Spleen (tissue), 11 donors: ENCODE measurements around the gene UHRF1. TPM values are rescaled to one million over a fixed set of nuclear protein-coding genes. Genes with fewer than 3 reads are reported as not detected.

ENCODE experiments used
- DNase-seq: peaks from one replicate; pipeline ENCODE4 v3.0.0-alpha.2; 2020
- H3K27ac ChIP-seq, 8 donors: fragments of 200-600 bp; sonication (generic) in 7 of 8; 1 replicate in 4 of 8; 2 replicates in 4 of 8; pipeline versions ENCODE4 v1.5.0 to v1.8.0; 2016 to 2021; ENCODE audit warnings: inconsistent platforms in 4 of 8, mild to moderate bottlenecking in 4 of 8, moderate library complexity in 1 of 8
- H3K27me3 ChIP-seq, 7 donors: fragments of 200-600 bp; sonication (generic) in 6 of 7; replicated peaks in 1 of 7; 1 replicate in 4 of 7; 2 replicates in 3 of 7; pipeline versions ENCODE4 v1.5.0 to v1.8.0; 2016 to 2021; ENCODE audit warnings: inconsistent platforms in 3 of 7, mild to moderate bottlenecking in 1 of 7
- H3K36me3 ChIP-seq, 6 donors: fragments of 200-600 bp; sonication (generic) in 5 of 6; 1 replicate in 4 of 6; 2 replicates in 2 of 6; pipeline versions ENCODE4 v1.5.0 to v1.8.0; 2016 to 2021; ENCODE audit warnings: inconsistent platforms in 2 of 6
- H3K4me1 ChIP-seq, 6 donors: fragments of 200-600 bp; sonication (generic) in 5 of 6; 1 replicate in 3 of 6; 2 replicates in 3 of 6; pipeline versions ENCODE4 v1.5.0 to v1.8.0; 2016 to 2021; ENCODE audit warnings: inconsistent platforms in 3 of 6
- H3K4me3 ChIP-seq, 8 donors: fragments of 200-600 bp; sonication (generic) in 7 of 8; 1 replicate in 4 of 8; 2 replicates in 4 of 8; pipeline versions ENCODE4 v1.5.0 to v1.8.0; 2016 to 2021; ENCODE audit warnings: inconsistent platforms in 4 of 8, mild to moderate bottlenecking in 4 of 8, moderate library complexity in 2 of 8
- H3K9me3 ChIP-seq, 8 donors: fragments of 200-600 bp; sonication (generic) in 7 of 8; 1 replicate in 4 of 8; 2 replicates in 4 of 8; pipeline versions ENCODE4 v1.5.0 to v1.8.0; 2016 to 2021; ENCODE audit warnings: inconsistent platforms in 4 of 8
- POLR2A ChIP-seq, 3 donors: fragments of 450-650 bp; IDR thresholded peaks; one replicate each; pipeline ENCODE4 v1.5.1; 2017; ENCODE audit warnings: antibody characterized with exemption in 3 of 3, mild to moderate bottlenecking in 1 of 3
- POLR2AphosphoS5 ChIP-seq, 3 donors: sonication (generic); formaldehyde crosslinking; IDR thresholded peaks; one replicate each; pipeline ENCODE4 v1.5.1; 2017; ENCODE audit warnings: antibody characterized with exemption in 3 of 3
- WGBS, 5 donors: extraction: QIAGEN DNeasy Blood & Tissue Kit in 3 of 5; methylation state at CpG; one replicate each; pipeline versions ENCODE4 v1.1.5 to v1.1.7; 2013 to 2018; 5-methylcytosine and 5-hydroxymethylcytosine counted together
- intact Hi-C: fragments of 100-400 bp; cut with DNase I; formaldehyde crosslinking; loops from one replicate; pipeline ENCODE4 v1.15.0; 2023; ENCODE audit warnings: low total_unique reads
- polyA plus RNA-seq, 3 donors: library from polyadenylated mRNA; stranded (reverse); fragments of 200-250 nt; gene quantifications; one replicate each; pipeline ENCODE4 v1.2.1, GENCODE V29; 2013
- total RNA-seq, 7 donors: library from RNA; depleted of rRNA in 3 of 7; stranded (reverse); fragments of >200 nt in 3 of 7; fragmentation: NEBNext Ultra II Directional in 4 of 7; extraction: Animal tissue kit (Norgen Biotek cat#: 25700) in 4 of 7; gene quantifications; one replicate each; pipeline versions ENCODE4 v1.1.0 to v1.2.1, GENCODE V29; 2016 to 2021
- TF ChIP-seq, protein P1 (sequence below), 11 experiments: fragments of 200-600 bp in 7 of 11; fragments of 450-650 bp in 4 of 11; sonication (generic) in 4 of 11; IDR thresholded peaks in 8 of 11; conservative IDR thresholded peaks in 3 of 11; 1 replicate in 7 of 11; 2 replicates in 4 of 11; pipeline versions ENCODE4 v1.4.0 to v1.8.0; 2016 to 2021; ENCODE audit warnings: antibody characterized with exemption in 11 of 11, inconsistent platforms in 4 of 11, mild to moderate bottlenecking in 1 of 11
- donor health status: healthy with polysubstance abuse.
- donor health status: DM: no; HTN: no; CAD: no; lungs with moderate emphysema.
- donor health status: DM: no; HTN: no; CAD: no.
- donor health status: Bipolar disorder and iron deficiency.
- donor health status: healthy.
- donor health status: DM: no; HTN: no; CAD: no.
- donor health status: DM: yes; HTN: yes; CAD: no.

The UHRF1 gene
- total and polyA plus RNA-seq, 10 donors = 1.5 to 10.8 (median 4.6) TPM

DNA sequence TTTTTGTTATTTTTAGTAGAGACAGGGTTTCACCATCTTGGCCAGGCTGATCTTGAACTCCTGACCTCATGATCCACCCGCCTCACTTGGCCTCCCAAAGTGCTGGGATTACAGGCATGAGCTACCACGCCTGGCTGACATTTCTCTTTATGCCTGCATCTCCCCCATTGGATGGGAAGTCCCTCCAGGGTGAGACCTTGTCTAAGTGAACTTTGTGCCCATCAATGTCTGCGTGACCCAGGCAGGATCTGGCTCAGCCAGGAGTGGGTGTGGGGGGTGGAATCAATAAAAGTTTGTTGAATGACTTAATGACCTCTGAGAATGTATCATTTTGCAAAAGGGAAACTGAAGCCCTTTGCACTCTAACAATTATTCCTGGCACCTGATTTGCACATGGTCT lies 4.8 kb upstream of the UHRF1 start:
- H3K9me3 ChIP-seq = no peaks in the 10 kb centered on the region
- H3K4me3 ChIP-seq = no peak overlapping the region
- H3K4me1 ChIP-seq = peaks cover 3 to 42% (median 16%) of the 10 kb centered on the region in 6 donors
- 64 to 100% (median 76%) methylated on average over 3 of the region's 3 CpGs for WGBS, 5 donors
- H3K36me3 ChIP-seq = peaks cover 0 to 9% (median 0%) of the 10 kb centered on the region in 6 donors
- H3K27me3 ChIP-seq = peaks cover 0 to 10% (median 5%) of the 10 kb centered on the region in 7 donors
- no peak overlapping the region for H3K27ac ChIP-seq
- intact Hi-C loops = no loop called here
- TF ChIP-seq, protein P1, sequence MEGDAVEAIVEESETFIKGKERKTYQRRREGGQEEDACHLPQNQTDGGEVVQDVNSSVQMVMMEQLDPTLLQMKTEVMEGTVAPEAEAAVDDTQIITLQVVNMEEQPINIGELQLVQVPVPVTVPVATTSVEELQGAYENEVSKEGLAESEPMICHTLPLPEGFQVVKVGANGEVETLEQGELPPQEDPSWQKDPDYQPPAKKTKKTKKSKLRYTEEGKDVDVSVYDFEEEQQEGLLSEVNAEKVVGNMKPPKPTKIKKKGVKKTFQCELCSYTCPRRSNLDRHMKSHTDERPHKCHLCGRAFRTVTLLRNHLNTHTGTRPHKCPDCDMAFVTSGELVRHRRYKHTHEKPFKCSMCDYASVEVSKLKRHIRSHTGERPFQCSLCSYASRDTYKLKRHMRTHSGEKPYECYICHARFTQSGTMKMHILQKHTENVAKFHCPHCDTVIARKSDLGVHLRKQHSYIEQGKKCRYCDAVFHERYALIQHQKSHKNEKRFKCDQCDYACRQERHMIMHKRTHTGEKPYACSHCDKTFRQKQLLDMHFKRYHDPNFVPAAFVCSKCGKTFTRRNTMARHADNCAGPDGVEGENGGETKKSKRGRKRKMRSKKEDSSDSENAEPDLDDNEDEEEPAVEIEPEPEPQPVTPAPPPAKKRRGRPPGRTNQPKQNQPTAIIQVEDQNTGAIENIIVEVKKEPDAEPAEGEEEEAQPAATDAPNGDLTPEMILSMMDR (IDR thresholded peaks at IDR 0.05 in 8 of 11, conservative IDR thresholded peaks at IDR 0.05 in 3 of 11) = no peak
- TF ChIP-seq POLR2AphosphoS5 (IDR thresholded peaks at IDR 0.05) = no peak
- no peak for TF ChIP-seq POLR2A (IDR thresholded peaks at IDR 0.05)
- no peak for DNase-seq

DNA sequence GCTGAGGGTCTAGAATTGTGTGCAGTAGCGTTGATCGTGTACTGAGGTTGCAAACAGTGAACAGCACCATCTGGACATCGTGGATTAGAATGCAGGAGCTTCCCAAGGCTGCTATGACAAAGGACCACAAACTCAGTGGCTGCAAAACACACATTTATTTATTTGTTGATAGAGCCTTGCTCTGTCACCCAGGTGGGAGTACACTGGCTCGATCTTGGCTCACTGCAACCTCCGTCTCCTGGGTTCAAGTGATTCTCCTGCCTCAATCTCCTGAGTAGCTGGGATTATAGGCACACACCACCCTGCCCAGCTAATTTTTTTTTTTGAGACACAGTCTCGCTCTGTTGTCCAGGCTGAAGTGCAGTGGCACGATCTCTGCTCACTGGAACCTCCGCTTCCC lies 2.3 kb upstream of the UHRF1 start:
- Histone ChIP-seq H3K27ac (no peak overlapping the region), H3K36me3 (peaks cover 0 to 9% (median 0%) of the 10 kb centered on the region in 6 donors), H3K4me1 (peaks cover 19 to 47% (median 32%) of the 10 kb centered on the region in 6 donors), H3K27me3 (peaks cover 0 to 11% (median 6%) of the 10 kb centered on the region in 7 donors), H3K4me3 (no peak overlapping the region), H3K9me3 (no peaks in the 10 kb centered on the region)
- WGBS, 5 donors = 88 to 94% (median 91%) methylated on average over 8 of the region's 8 CpGs
- TF ChIP-seq POLR2A (IDR thresholded peaks at IDR 0.05) (no peak), POLR2AphosphoS5 (IDR thresholded peaks at IDR 0.05) (no peak)
- TF ChIP-seq, protein P1 (IDR thresholded peaks at IDR 0.05 in 8 of 11, conservative IDR thresholded peaks at IDR 0.05 in 3 of 11) = no peak
- no peak for DNase-seq
- intact Hi-C loops = no loop called here

DNA sequence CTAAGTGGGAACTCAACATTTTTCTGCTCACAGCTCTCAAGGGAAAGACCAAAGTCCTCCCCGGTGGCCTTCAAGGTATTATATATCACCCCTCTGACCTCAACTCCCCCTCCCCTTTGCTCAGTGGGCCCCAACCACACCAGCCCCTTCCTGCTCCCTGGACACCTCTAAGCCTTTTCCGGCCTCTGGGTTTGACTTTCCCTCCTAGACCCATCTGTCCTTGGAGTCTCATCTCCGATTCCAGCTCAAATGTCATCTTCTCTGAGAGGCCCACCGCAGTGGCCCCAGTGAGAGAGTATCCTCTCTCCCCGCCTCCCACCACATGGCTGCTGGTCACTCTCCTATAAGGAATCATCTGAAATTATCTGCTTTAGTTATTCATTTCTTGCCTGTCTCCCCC lies 941 bp upstream of the UHRF1 start:
- H3K27ac ChIP-seq = no peak overlapping the region
- peaks cover 33 to 55% (median 46%) of the 10 kb centered on the region in 6 donors for H3K4me1 ChIP-seq
- peaks cover 0 to 11% (median 6%) of the 10 kb centered on the region in 7 donors for H3K27me3 ChIP-seq
- peak overlapping the region in 1 of 8 donors; percentile 87 for H3K4me3 ChIP-seq
- WGBS, 5 donors = 75 to 85% (median 78%) methylated on average over 5 of the region's 5 CpGs
- no peaks in the 10 kb centered on the region for H3K9me3 ChIP-seq
- TF ChIP-seq POLR2AphosphoS5 (IDR thresholded peaks at IDR 0.05) = no peak
- TF ChIP-seq POLR2A (IDR thresholded peaks at IDR 0.05) = no peak
- TF ChIP-seq, protein P1 (IDR thresholded peaks at IDR 0.05 in 8 of 11, conservative IDR thresholded peaks at IDR 0.05 in 3 of 11) = no peak
- intact Hi-C loops = no loop called here
- H3K36me3 ChIP-seq = peaks cover 0 to 11% (median 0%) of the 10 kb centered on the region in 6 donors
- DNase-seq = no peak

DNA sequence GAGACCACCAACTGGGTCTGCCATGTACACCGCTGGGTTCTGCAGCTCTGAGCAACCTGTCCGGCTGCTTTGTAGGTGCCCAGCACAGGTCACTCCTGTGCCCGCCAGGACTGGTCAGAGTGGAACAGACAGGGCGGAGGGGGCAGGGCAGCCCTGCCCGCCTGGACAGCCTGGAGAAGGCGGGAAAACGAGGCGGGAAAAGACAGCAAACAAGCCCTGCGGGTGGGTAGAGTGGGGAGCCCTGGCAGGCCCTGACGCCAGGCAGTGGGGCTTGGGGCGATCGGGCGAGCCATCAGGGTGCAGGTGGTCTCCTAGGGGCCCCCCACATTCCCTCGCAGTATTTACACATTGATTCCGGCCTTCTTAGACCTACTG lies 533 bp upstream of the UHRF1 start:
- H3K27ac ChIP-seq = no peak overlapping the region
- DNase-seq = no peak
- peaks cover 0 to 15% (median 0%) of the 10 kb centered on the region in 6 donors for H3K36me3 ChIP-seq
- H3K27me3 ChIP-seq = peaks cover 0 to 11% (median 6%) of the 10 kb centered on the region in 7 donors
- 78 to 90% (median 83%) methylated on average over 12 to 15 of the region's 15 CpGs for WGBS, 5 donors
- H3K9me3 ChIP-seq = no peaks in the 10 kb centered on the region
- H3K4me1 ChIP-seq = peaks cover 33 to 59% (median 50%) of the 10 kb centered on the region in 6 donors
- intact Hi-C loops = no loop called here
- TF ChIP-seq POLR2A (IDR thresholded peaks at IDR 0.05) (no peak), POLR2AphosphoS5 (IDR thresholded peaks at IDR 0.05) (no peak)
- TF ChIP-seq, protein P1 (IDR thresholded peaks at IDR 0.05 in 8 of 11, conservative IDR thresholded peaks at IDR 0.05 in 3 of 11) = no peak
- H3K4me3 ChIP-seq = peak overlapping the region in 3 of 8 donors; percentile 76 to 94 (median 87)
